HUES64 (cell line): ENCODE data around the gene FAM20A.

Experiments
- H3K27ac ChIP-seq: 2 replicates; pipeline ENCODE4 v1.7.0; 2013; ENCODE audit warnings: low read depth, low read length, inconsistent platforms
- H3K27me3 ChIP-seq: 2 replicates; pipeline ENCODE4 v1.6.1; 2013; ENCODE audit warnings: mild to moderate bottlenecking, low read length; ENCODE audit not compliant: insufficient read depth
- H3K36me3 ChIP-seq: 2 replicates; pipeline ENCODE4 v1.6.1; 2013; ENCODE audit warnings: mild to moderate bottlenecking, low read length; ENCODE audit not compliant: insufficient read depth
- H3K4me1 ChIP-seq: 2 replicates; pipeline ENCODE4 v1.6.1; 2013; ENCODE audit warnings: mild to moderate bottlenecking, low read length, moderate library complexity; ENCODE audit not compliant: insufficient read depth
- H3K4me3 ChIP-seq: 2 replicates; pipeline ENCODE4 v1.5.1; 2013; ENCODE audit warnings: mild to moderate bottlenecking, low read length, moderate library complexity
- H3K9ac ChIP-seq: 2 replicates; pipeline ENCODE4 v1.6.1; 2013; ENCODE audit warnings: mild to moderate bottlenecking, low read depth, low read length
- H3K9me3 ChIP-seq: 2 replicates; pipeline ENCODE4 v1.6.1; 2013; ENCODE audit warnings: low read depth, low read length; ENCODE audit not compliant: insufficient read depth
- WGBS: fragments of 150-250, 120-280 bp; methylation state at CpG from one replicate; pipeline ENCODE4 v1.1.7; 2013; ENCODE audit warnings: missing lambda C conversion rate; 5-methylcytosine and 5-hydroxymethylcytosine counted together

Gene FAM20A

DNA sequence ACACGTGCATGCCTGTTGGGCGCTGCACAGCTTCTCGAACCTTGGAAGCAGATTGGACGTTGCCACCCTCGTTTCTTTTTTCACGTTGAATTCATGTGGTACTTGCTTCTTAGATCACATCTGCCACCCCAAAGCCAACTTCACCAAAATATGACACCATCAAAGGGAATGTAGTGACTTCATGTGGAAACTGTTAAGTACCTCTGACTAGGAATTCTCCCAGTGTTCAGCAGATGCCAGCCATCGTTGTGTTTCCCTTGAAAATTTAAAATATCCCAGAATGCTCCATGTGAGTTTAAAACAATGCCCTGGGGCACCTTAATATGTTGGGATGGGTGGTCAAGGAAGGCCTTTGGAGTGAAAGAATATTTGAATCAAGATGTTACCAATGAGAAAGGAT is 22.6 kb upstream of the FAM20A start:
- no peak overlapping the region for H3K9ac ChIP-seq
- H3K4me3 ChIP-seq, result no peak overlapping the region
- no peaks in the 10 kb centered on the region for H3K9me3 ChIP-seq
- H3K4me1 ChIP-seq, result no peaks in the 10 kb centered on the region
- no peaks in the 10 kb centered on the region for H3K36me3 ChIP-seq
- 81% methylated on average over 7 of the region's 7 CpGs for WGBS
- no peaks in the 10 kb centered on the region for H3K27me3 ChIP-seq
- H3K27ac ChIP-seq, result no peak overlapping the region

DNA sequence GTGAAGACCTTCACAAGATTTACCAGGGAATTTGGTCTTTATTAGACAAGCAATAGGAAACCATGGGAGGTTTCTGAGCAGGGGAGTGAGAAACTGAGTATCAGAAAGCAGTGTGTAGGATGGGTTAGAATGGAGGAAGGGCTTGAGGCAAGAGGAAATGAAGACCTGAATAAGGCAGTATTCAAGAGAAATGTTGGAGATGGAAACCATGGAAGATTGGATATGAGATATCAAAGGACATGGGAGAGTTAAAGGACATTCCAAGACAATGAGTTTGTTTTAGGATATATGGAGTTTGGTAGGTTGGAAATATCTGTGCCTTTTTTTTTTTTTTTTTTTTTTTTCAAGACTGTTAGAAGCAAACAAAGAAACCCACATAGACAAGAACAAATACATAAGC is 21.3 kb upstream of the FAM20A start:
- Histone ChIP-seq H3K36me3 (no peaks in the 10 kb centered on the region), H3K9ac (no peak overlapping the region), H3K9me3 (no peaks in the 10 kb centered on the region; the same call in 1 of the 2 replicates), H3K4me3 (no peak overlapping the region), H3K27me3 (no peaks in the 10 kb centered on the region), H3K27ac (no peak overlapping the region), H3K4me1 (no peaks in the 10 kb centered on the region)

DNA sequence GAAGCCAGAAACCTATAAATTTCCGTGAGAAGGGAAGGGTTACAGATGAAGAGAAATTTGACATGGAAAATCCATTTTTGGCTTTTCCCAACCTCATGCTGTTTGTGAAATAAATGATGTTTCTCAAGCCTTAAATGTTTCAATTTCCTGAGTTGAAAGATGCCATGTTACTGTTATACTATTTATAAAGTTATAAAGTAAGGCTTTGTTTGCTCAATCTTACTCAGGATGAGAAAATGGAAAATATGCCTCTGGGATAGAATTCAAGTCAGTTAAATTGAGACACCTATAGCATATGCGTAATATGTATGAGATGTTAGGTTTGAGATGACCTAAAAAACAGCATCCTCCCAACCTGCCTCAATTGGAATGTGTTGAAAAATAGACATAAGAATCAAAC is 19.9 kb upstream of the FAM20A start:
- no peaks in the 10 kb centered on the region for H3K4me1 ChIP-seq
- 93% methylated on average over 2 of the region's 2 CpGs for WGBS
- H3K36me3 ChIP-seq, result no peaks in the 10 kb centered on the region
- H3K27me3 ChIP-seq, result no peaks in the 10 kb centered on the region
- no peak overlapping the region for H3K4me3 ChIP-seq
- H3K27ac ChIP-seq, result no peak overlapping the region
- H3K9me3 ChIP-seq, result no peaks in the 10 kb centered on the region; the same call in 1 of the 2 replicates
- H3K9ac ChIP-seq, result no peak overlapping the region

DNA sequence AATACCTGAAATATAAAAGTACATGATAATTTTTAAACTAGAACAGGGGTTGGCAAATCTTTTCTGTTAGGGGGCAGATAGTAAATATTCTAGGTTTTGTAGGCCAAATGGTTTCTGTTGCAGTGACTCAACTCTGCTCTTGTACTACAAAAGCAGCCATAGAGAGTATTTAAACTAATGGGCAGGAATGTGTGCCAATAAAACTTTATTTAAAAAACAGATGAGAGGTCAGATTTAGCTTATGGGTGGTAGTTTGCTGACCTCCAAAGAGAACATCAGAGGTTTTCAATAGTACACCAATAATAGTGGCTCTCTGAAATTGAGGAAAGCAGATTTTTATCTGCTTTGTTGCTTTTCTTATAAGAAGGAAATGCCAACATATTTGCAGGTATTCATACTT is 15.2 kb upstream of the FAM20A start:
- Histone ChIP-seq H3K27ac (no peak overlapping the region), H3K36me3 (no peaks in the 10 kb centered on the region), H3K4me1 (no peaks in the 10 kb centered on the region; the same call in 1 of the 2 replicates), H3K4me3 (no peak overlapping the region), H3K9ac (no peak overlapping the region), H3K9me3 (no peaks in the 10 kb centered on the region; the same call in 1 of the 2 replicates), H3K27me3 (no peaks in the 10 kb centered on the region)

DNA sequence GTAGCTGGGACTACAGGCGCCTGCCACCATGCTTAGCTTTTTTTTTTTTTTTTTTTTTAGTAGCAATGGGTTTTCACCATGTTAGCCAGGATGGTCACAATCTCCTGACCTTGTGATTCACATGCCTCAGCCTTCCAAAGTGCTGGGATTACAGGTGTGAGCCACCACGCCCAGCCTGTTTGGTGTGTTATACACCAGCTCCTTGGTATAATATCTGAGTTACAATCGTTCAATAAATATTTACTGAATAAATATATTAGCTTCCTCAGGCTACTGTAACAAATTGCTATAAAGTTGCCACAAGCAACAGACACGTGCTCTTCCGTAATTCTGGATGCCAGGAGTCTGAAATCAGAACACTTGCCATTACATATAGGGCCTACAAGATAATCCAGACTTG is 13.6 kb upstream of the FAM20A start:
- Histone ChIP-seq H3K4me3 (no peak overlapping the region), H3K9me3 (peaks cover 12% of the 10 kb centered on the region)

DNA sequence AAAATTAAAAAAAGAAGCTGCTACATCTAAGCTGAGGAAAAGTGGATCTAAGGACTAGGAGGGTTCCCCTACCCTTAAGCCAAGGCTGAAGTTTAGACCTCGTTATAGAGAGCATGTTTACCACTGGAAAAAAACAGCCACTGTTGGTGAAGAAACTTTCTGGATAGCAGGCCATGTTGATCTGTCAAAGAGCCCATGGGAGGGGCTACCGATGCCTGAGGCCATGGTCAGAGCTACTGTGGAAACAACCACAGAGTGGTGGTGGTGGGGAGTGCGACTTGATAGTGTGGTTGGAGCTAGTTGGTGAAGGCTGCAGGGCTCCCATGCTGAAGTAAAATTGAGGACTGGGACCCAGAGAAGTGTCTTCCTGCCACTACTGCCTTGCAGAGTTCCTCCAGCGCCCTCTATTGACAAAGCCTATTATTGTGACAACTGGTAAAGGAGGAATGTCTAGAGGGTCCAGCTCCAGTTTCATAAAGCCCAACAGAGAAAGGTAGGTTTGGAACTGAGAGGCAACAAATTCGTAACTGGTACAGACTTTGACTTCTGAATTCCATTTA is 12.7 kb upstream of the FAM20A start:
- Histone ChIP-seq H3K4me1 (no peaks in the 10 kb centered on the region; the same call in 1 of the 2 replicates), H3K9ac (no peak overlapping the region), H3K4me3 (no peak overlapping the region), H3K9me3 (peaks cover 21% of the 10 kb centered on the region), H3K27me3 (no peaks in the 10 kb centered on the region), H3K36me3 (no peaks in the 10 kb centered on the region), H3K27ac (no peak overlapping the region)
- 59% methylated on average over 5 of the region's 5 CpGs for WGBS

More for the DNA sequence above, 13.6 kb upstream of the FAM20A start:
- WGBS, result 95% methylated on average over 4 of the region's 5 CpGs
- no peak overlapping the region for H3K27ac ChIP-seq
- H3K9ac ChIP-seq, result no peak overlapping the region
- no peaks in the 10 kb centered on the region for H3K36me3 ChIP-seq
- H3K27me3 ChIP-seq, result no peaks in the 10 kb centered on the region
- no peaks in the 10 kb centered on the region; the same call in 1 of the 2 replicates for H3K4me1 ChIP-seq

DNA sequence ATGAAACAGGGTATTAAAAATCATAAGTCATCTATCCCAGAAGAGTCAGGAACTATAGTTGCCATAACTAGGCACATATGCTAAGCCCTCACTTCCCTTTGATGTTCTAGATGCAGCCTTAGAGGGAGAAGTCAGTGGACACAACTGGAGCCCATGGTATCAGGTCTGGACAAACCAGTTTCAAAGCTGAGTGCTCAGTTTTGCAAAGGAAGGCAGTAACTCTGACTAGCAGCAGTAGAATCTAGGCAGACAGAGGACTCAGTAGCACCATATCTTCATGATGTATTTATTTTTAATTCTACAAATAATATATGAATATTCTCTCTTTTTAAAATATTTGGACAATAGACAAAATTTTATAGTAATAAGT is 11.7 kb upstream of the FAM20A start:
- no peak overlapping the region for H3K4me3 ChIP-seq
- peaks cover 29% of the 10 kb centered on the region for H3K9me3 ChIP-seq
- H3K36me3 ChIP-seq, result peaks cover 3% of the 10 kb centered on the region; the same call in 1 of the 2 replicates
- no peaks in the 10 kb centered on the region; the same call in 1 of the 2 replicates for H3K4me1 ChIP-seq
- H3K27me3 ChIP-seq, result no peaks in the 10 kb centered on the region
- no peak overlapping the region for H3K9ac ChIP-seq
- H3K27ac ChIP-seq, result no peak overlapping the region

DNA sequence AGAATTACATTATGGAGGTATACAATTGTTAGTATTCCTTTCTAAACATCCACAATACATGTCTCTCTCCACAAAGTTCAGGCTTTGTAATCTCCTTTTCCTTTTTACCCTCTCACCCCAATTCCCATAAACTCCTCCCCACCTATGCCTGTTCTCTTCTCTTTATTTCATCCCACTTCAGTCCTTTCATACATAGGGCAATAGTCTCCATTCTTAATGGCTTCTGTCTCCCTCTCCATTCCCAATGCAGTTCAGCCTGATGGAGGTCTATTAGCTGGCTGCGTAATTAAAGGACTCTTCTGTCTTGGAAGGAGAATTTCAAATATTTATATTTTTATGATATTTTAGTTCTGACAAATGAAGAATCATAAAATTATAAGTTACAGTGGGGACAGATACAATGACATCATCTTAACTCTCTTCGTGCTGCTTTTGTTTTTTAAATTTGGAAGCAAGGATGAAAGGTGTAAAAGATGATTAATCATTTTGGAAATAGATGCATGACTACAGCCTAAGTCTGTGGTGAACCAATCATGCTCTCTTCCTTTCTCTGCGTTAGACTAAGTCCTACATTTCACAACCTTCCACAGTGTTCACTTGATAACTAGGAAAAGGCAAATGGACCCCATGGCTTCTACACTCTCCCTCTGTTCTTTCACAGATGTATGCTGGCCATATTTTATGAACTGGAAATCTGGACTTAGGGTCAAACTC is 11.2 kb upstream of the FAM20A start:
- H3K27me3 ChIP-seq, result no peaks in the 10 kb centered on the region
- no peaks in the 10 kb centered on the region; the same call in 1 of the 2 replicates for H3K4me1 ChIP-seq
- WGBS, result 90% methylated on average over 2 of the region's 3 CpGs
- H3K9ac ChIP-seq, result no peak overlapping the region
- H3K27ac ChIP-seq, result no peak overlapping the region
- peaks cover 34% of the 10 kb centered on the region for H3K9me3 ChIP-seq
- peaks cover 3% of the 10 kb centered on the region; the same call in 1 of the 2 replicates for H3K36me3 ChIP-seq
- H3K4me3 ChIP-seq, result no peak overlapping the region

DNA sequence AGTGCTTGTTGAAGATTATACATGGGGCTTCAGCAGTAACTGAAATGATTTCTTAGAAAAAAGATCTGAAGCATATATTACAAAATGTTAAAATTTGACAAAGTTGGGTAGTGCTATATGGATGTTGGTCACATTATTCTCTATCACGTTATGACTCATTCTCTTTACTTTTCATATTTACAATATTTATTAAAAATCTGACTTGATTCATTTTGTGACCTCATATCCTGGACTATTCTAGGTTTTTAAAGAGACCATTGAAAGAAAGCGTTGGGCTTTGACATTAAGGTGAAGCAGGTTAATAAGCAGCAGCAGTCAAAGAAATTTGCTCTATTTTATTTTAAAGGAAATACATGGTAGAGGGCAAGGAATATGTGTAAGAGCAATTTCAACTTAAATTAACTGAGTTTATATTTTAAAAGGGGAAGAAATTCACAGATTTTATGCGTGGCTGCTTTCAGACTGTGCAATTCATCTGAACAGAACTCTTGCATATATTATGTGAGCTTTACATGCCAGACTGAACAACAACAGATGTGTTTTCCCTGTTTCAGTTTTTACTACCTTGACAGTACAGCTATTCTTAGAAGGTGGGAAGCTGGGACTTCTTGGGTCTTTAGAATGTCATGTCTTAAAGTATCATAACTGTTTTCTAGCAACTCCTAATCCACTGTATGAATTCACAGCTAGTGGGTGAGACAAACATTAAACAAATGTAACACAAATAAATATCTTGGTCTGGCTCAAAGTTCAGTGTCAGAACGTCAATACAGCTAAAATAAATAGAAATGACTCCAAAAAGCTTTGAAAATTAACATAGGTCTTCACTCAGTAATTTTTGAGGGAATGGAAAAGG is 10.4 kb upstream of the FAM20A start:
- Histone ChIP-seq H3K27ac (no peak overlapping the region), H3K27me3 (no peaks in the 10 kb centered on the region), H3K9me3 (peaks cover 34% of the 10 kb centered on the region), H3K4me1 (no peaks in the 10 kb centered on the region; the same call in 1 of the 2 replicates), H3K4me3 (no peak overlapping the region), H3K36me3 (peaks cover 3% of the 10 kb centered on the region; the same call in 1 of the 2 replicates), H3K9ac (no peak overlapping the region)
- WGBS, result 93% methylated on average over 3 of the region's 4 CpGs

DNA sequence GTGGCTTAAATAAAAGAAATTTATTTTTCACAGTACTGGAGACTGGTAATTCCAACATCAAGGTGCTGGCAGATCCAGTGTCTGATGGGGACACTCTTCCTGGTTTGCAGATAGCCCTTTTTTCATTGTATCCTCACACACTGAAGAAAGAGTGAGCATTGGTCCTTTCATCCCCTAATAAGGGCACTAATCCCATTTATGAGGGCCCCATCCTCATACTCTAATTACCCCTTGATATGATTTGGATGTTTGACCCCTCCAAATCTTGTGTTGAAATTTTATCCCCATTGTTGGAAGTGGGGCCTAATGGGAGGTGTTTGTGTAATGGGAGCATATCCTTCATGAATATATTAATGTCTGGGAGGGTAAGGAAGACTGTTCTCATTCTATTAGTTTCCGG is 9.4 kb upstream of the FAM20A start:
- Histone ChIP-seq H3K4me3 (no peak overlapping the region), H3K9ac (no peak overlapping the region), H3K27ac (no peak overlapping the region), H3K9me3 (peaks cover 34% of the 10 kb centered on the region), H3K4me1 (no peaks in the 10 kb centered on the region; the same call in 1 of the 2 replicates), H3K36me3 (peaks cover 3% of the 10 kb centered on the region; the same call in 1 of the 2 replicates), H3K27me3 (no peaks in the 10 kb centered on the region)
- 91% methylated on average over 1 of the region's 1 CpG for WGBS

DNA sequence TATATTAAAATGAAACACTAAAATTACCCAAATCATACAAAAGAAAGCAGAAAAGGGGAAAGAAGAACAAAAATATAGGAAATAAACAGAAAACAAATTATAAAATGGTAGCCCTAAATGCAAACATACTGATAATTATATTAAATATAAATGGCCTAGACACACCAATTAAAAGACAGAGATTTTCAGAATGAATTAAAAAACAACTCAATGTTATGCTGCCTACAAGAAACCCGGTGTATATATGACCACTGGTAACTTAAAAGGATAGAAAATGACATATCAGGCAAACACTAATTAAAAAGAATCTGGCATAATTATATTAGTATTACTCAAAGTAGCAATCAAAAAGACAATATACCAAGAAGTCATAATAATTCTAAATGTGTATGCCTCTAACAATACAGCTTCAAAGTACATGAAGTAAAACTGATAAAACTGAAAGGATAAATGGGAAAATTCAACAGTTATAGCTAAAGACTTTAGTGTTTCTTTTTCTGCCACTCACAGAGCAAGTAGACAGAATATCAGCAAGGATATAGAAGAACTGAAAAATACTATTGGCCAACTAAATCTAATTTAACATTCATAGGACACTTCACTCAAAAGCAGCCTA is 7.5 kb upstream of the FAM20A start:
- Histone ChIP-seq H3K27ac (no peak overlapping the region), H3K9me3 (peaks cover 34% of the 10 kb centered on the region), H3K9ac (no peak overlapping the region), H3K4me3 (no peak overlapping the region), H3K36me3 (peaks cover 3% of the 10 kb centered on the region; the same call in 1 of the 2 replicates), H3K4me1 (peaks cover 12% of the 10 kb centered on the region), H3K27me3 (no peaks in the 10 kb centered on the region)
- WGBS, result no CpG with 5 or more reads among the region's 1 CpG
